DOHH2 (cell line): ENCODE results near the gene CCNB1IP1.

Experiments used
- CTCF ChIP-seq: fragments of 200-600 bp; sonication (generic); IDR thresholded peaks from one replicate; pipeline ENCODE4 v1.5.1; 2014; ENCODE audit warnings: antibody characterized with exemption, mild to moderate bottlenecking, low read depth, low read length; ENCODE audit not compliant: poor library complexity, severe bottlenecking
- EZH2phosphoT487 ChIP-seq: fragments of 200-600 bp; sonication (generic); IDR thresholded peaks from 2 replicates; pipeline ENCODE4 v1.6.1; 2017; ENCODE audit warnings: borderline replicate concordance, mild to moderate bottlenecking, antibody characterized with exemption, low read length, moderate library complexity, mixed read lengths

DNA sequence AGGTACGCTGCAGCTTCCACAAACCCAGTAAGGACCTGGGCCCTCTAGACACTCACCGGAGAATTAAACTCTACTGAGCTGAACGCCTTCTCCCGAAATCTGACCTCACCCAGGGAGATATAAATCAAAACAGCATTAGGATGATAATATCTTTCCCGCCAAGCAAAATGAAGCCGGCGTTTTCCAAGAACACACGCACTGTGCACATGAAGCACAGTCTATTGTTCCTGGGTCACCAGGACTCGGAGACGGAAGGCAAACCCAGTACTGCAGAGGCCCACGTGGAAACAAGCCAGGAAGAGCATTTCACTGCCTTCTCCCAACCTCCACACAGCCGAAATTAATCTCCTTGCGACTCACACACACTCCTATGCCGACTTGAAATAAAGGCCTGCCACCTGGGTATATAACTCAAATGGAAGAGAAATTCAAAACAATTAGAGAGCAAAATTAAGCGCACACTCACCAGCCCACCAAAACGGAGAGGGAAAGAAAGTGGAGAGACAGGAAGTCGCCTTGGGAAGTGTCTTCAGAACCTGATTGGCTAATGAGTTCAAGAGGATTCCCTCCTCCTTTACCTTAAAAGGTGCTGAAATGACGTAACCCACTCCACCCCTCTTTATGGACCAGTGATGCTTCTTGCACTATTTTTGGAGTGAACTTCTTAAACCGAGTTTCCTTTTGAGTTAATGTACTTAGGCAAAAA lies at the start of gene CCNB1IP1:
- TF ChIP-seq CTCF (no peak), EZH2phosphoT487 (no peak)
